ENCODE measurements around the gene TMEM187.

DNA sequence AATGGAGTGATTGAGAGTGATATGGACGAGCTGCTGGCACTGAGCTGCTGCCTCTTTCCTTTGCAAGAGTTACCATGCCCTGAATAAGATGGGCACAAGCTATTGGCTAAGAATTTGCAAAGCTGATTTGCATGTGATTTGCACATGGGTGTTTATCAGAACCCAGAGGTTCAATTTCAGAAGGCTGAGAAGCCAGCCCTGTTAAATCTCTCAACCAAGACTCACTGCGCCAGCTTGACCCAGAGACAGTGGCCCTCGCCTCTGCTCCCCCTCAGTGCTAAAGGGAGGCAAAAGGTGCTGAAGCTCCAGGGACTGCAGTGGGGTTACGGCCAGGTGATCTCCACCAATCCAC lies 47.2 kb upstream of the TMEM187 start:
- no peak for TF ChIP-seq EZH2 (IDR thresholded peaks at IDR 0.05; ENCODE audit: insufficient read depth, low read length)
- TF ChIP-seq, protein P1, sequence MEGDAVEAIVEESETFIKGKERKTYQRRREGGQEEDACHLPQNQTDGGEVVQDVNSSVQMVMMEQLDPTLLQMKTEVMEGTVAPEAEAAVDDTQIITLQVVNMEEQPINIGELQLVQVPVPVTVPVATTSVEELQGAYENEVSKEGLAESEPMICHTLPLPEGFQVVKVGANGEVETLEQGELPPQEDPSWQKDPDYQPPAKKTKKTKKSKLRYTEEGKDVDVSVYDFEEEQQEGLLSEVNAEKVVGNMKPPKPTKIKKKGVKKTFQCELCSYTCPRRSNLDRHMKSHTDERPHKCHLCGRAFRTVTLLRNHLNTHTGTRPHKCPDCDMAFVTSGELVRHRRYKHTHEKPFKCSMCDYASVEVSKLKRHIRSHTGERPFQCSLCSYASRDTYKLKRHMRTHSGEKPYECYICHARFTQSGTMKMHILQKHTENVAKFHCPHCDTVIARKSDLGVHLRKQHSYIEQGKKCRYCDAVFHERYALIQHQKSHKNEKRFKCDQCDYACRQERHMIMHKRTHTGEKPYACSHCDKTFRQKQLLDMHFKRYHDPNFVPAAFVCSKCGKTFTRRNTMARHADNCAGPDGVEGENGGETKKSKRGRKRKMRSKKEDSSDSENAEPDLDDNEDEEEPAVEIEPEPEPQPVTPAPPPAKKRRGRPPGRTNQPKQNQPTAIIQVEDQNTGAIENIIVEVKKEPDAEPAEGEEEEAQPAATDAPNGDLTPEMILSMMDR (IDR thresholded peaks at IDR 0.05; ENCODE audit: insufficient read depth, low read depth, low read length), result no peak
